ENCODE results near the gene PPP1R12A.

PPP1R12A gene

GRCh38 chr12:79887890-79888289 lies 47.0 kb downstream of the PPP1R12A start:
- Histone ChIP-seq H3K27ac (peak overlapping the region; percentile 57), H3K9me3 (no peaks in the 10 kb centered on the region), H3K36me3 (no peaks in the 10 kb centered on the region), H3K4me3 (ENCODE audit: low read depth in 1 of 2, low read length in 1 of 2) (no peak overlapping the region), H3K4me1 (ENCODE audit: control insufficient read depth in 1 of 2, insufficient read depth in 1 of 2, low read depth in 1 of 2, low read length in 1 of 2) (peaks cover 43 to 91% of the 10 kb centered on the region in 2 experiments), H3K27me3 (no peaks in the 10 kb centered on the region)
- TF ChIP-seq, protein P1, sequence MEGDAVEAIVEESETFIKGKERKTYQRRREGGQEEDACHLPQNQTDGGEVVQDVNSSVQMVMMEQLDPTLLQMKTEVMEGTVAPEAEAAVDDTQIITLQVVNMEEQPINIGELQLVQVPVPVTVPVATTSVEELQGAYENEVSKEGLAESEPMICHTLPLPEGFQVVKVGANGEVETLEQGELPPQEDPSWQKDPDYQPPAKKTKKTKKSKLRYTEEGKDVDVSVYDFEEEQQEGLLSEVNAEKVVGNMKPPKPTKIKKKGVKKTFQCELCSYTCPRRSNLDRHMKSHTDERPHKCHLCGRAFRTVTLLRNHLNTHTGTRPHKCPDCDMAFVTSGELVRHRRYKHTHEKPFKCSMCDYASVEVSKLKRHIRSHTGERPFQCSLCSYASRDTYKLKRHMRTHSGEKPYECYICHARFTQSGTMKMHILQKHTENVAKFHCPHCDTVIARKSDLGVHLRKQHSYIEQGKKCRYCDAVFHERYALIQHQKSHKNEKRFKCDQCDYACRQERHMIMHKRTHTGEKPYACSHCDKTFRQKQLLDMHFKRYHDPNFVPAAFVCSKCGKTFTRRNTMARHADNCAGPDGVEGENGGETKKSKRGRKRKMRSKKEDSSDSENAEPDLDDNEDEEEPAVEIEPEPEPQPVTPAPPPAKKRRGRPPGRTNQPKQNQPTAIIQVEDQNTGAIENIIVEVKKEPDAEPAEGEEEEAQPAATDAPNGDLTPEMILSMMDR (IDR thresholded peaks at IDR 0.05), result no peak

DNA sequence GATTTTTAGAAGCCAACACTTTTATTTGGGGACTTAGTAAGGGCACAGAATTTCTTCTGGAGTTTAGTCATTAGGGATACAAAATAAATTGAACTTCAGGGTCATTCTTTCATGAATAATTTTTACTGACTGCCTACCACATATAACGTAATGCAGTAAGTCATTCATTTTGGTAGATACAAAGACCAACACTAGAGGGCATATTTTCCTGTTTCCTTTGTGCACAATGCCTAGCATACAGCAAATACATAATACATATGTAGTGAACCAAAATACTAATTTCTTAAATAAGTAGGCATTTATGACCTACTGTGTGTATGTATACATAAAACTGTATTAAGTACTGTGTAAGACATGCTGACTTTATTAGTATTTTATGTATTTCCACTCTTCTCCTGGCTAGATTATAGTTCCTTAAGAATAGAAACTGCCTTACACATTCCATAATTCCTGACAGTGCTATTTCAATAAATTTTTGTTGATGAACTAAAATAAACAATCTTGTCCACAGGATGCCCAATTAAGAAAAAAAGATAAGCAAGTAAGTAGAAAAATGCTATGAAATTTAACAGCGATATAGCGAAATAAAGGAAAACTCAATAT lies 47.9 kb downstream of the PPP1R12A start:
- H3K4me3 ChIP-seq (ENCODE audit: low read depth in 1 of 2, low read length in 1 of 2), result peak overlapping the region in 1 of 2 experiments; percentile 3
- H3K27ac ChIP-seq, result peak overlapping the region; percentile 57
- H3K27me3 ChIP-seq, result no peaks in the 10 kb centered on the region
- TF ChIP-seq, protein P1 (IDR thresholded peaks at IDR 0.05), result peak; percentile 48
- peaks cover 35 to 92% of the 10 kb centered on the region in 2 experiments for H3K4me1 ChIP-seq (ENCODE audit: control insufficient read depth in 1 of 2, insufficient read depth in 1 of 2, low read depth in 1 of 2, low read length in 1 of 2)
- no peaks in the 10 kb centered on the region for H3K36me3 ChIP-seq
- H3K9me3 ChIP-seq, result no peaks in the 10 kb centered on the region

- TF ChIP-seq, protein P1 (IDR thresholded peaks at IDR 0.05), result no peak
Observed at GRCh38 chr12:79885911-79886490, 48.9 kb downstream of the PPP1R12A start.

DNA sequence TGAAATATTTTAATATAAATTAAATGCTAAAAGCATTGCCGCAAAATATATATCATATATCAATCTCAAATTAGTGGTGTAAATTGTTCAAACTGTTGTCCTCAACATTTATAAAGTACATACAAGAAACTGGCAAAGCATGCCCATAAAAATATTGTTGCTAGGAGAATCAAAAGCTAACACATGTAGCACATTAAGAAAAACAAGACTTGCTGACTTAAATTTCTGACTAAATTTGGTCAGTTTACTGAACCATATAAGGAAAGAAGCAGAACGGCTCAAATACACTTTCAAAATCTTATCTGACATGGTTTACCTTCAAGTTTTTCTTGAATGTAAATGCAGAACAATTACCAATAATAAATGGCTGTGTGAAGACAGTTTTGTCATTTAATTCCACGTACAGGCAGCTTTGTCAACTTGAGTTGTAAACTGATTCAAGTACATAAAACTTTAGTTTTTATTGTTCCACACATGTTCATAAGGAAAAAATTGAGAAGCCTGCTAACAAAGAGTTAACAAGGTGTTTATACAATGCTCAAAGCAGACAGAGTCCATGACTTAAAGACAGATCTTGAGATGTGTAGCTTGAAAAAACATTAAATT lies 50.4 kb downstream of the PPP1R12A start:
- peaks cover 48 to 87% of the 10 kb centered on the region in 2 experiments for H3K4me1 ChIP-seq (ENCODE audit: control insufficient read depth in 1 of 2, insufficient read depth in 1 of 2, low read depth in 1 of 2, low read length in 1 of 2)
- H3K36me3 ChIP-seq, result no peaks in the 10 kb centered on the region
- no peaks in the 10 kb centered on the region for H3K9me3 ChIP-seq
- TF ChIP-seq, protein P1 (IDR thresholded peaks at IDR 0.05), result no peak
- H3K27ac ChIP-seq, result peak overlapping the region; percentile 82
- H3K4me3 ChIP-seq (ENCODE audit: low read depth in 1 of 2, low read length in 1 of 2), result no peak overlapping the region
- no peaks in the 10 kb centered on the region for H3K27me3 ChIP-seq

More at GRCh38 chr12:79885911-79886490, 48.9 kb downstream of the PPP1R12A start:
- Histone ChIP-seq H3K9me3 (no peaks in the 10 kb centered on the region), H3K27me3 (no peaks in the 10 kb centered on the region), H3K36me3 (no peaks in the 10 kb centered on the region), H3K4me3 (ENCODE audit: low read depth in 1 of 2, low read length in 1 of 2) (no peak overlapping the region), H3K27ac (peak overlapping the region; percentile 82), H3K4me1 (ENCODE audit: control insufficient read depth in 1 of 2, insufficient read depth in 1 of 2, low read depth in 1 of 2, low read length in 1 of 2) (peaks cover 46 to 92% of the 10 kb centered on the region in 2 experiments)

- Histone ChIP-seq H3K27me3 (no peaks in the 10 kb centered on the region), H3K4me1 (ENCODE audit: control insufficient read depth in 1 of 2, insufficient read depth in 1 of 2, low read depth in 1 of 2, low read length in 1 of 2) (peaks cover 42 to 74% of the 10 kb centered on the region in 2 experiments), H3K4me3 (ENCODE audit: low read depth in 1 of 2, low read length in 1 of 2) (no peak overlapping the region), H3K9me3 (no peaks in the 10 kb centered on the region), H3K36me3 (no peaks in the 10 kb centered on the region), H3K27ac (peak overlapping the region; percentile 69)
- TF ChIP-seq, protein P1 (IDR thresholded peaks at IDR 0.05), result no peak
Observed at GRCh38 chr12:79883216-79883615, 51.7 kb downstream of the PPP1R12A start.
